Mucosa of descending colon (tissue), 3 donors: ENCODE data around the gene OLFM4. TPM values are rescaled to one million over a fixed set of nuclear protein-coding genes. Genes with fewer than 3 reads are reported as not detected.

Experiments
- ATAC-seq: fragments of 200-7000 bp; cut with Tn5 transposase; one replicate; pipeline ENCODE4 v1.9.1; 2020; ENCODE audit warnings: mild to moderate bottlenecking, moderate library complexity
- DNase-seq, 3 donors: peaks; one replicate each; pipeline ENCODE4 v3.0.0-alpha.2; 2020
- H3K36me3 ChIP-seq: fragments of 200-600 bp; one replicate; pipeline ENCODE4 v1.8.0; 2021; ENCODE audit warnings: low read depth, mild to moderate bottlenecking
- H3K4me1 ChIP-seq: fragments of 200-600 bp; one replicate; pipeline ENCODE4 v1.8.0; 2021; ENCODE audit warnings: low read depth, mild to moderate bottlenecking
- H3K4me3 ChIP-seq: fragments of 200-600 bp; one replicate; pipeline ENCODE4 v1.8.0; 2021; ENCODE audit warnings: mild to moderate bottlenecking
- H3K9me3 ChIP-seq: fragments of 200-600 bp; one replicate; pipeline ENCODE4 v1.8.0; 2021; ENCODE audit warnings: mild to moderate bottlenecking
- CTCF ChIP-seq: fragments of 200-600 bp; IDR thresholded peaks from one replicate; pipeline ENCODE4 v1.8.0; 2022; ENCODE audit warnings: antibody characterized with exemption, mild to moderate bottlenecking
- intact Hi-C, 2 donors: fragments of 100-400 bp; cut with DNase I in 1 of 2; cut with micrococcal nuclease in 1 of 2; formaldehyde crosslinking; loops; one replicate each; pipeline versions ENCODE4 v1.11.0 to v1.11.1; 2022; cut with DNase I, micrococcal nuclease
- total RNA-seq, 3 donors: library from RNA; stranded (reverse); fragmentation: NEBNext Ultra II Directional in 2 of 3; extraction: Animal tissue kit (Norgen Biotek cat#: 25700) in 2 of 3; gene quantifications; one replicate each; pipeline versions ENCODE4 v1.2.1 to v1.2.4, GENCODE V29; 2021 to 2023
- donor health status: DM: no; HTN: no; CAD: no; lungs with moderate emphysema.
- donor health status: DM: no; HTN: no; CAD: no.
- donor health status: DM: no; HTN: yes; CAD: no.

OLFM4 gene
- total RNA-seq, 3 donors from 2014 or later, result 15.2 to 4,328 (median 91.8) TPM

- H3K9me3 ChIP-seq, result no peaks in the 10 kb centered on the region
- ATAC-seq, result peak; percentile 65
- intact Hi-C loops, result no loop called here
- H3K4me1 ChIP-seq, result no peaks in the 10 kb centered on the region
- DNase-seq, result no peak
- H3K4me3 ChIP-seq, result no peak overlapping the region
- no peaks in the 10 kb centered on the region for H3K36me3 ChIP-seq
- TF ChIP-seq CTCF, result no peak
Observed at GRCh38 chr13:53028063-53028462, 550 bp upstream of the OLFM4 start.

GRCh38 chr13:53032849-53033248 is 4.2 kb downstream of the OLFM4 start:
- ATAC-seq (no peak), DNase-seq (no peak)
- Histone ChIP-seq H3K9me3 (no peaks in the 10 kb centered on the region), H3K36me3 (no peaks in the 10 kb centered on the region), H3K4me1 (no peaks in the 10 kb centered on the region), H3K4me3 (no peak overlapping the region)
- TF ChIP-seq CTCF, result no peak
- intact Hi-C loops, result no loop called here

- Histone ChIP-seq H3K36me3 (no peaks in the 10 kb centered on the region), H3K9me3 (no peaks in the 10 kb centered on the region), H3K4me3 (no peak overlapping the region), H3K4me1 (peaks cover 6% of the 10 kb centered on the region)
- no peak for TF ChIP-seq CTCF
- ATAC-seq, result no peak
- intact Hi-C loops, result no loop called here
- no peak for DNase-seq
Observed at GRCh38 chr13:53038993-53039392, 10.4 kb downstream of the OLFM4 start.

GRCh38 chr13:53041968-53042516 is 13.4 kb downstream of the OLFM4 start:
- intact Hi-C loops, result no loop called here
- no peak for TF ChIP-seq CTCF
- no peaks in the 10 kb centered on the region for H3K36me3 ChIP-seq
- peaks cover 6% of the 10 kb centered on the region for H3K4me1 ChIP-seq
- DNase-seq (no peak), ATAC-seq (no peak)
- no peak overlapping the region for H3K4me3 ChIP-seq
- H3K9me3 ChIP-seq, result no peaks in the 10 kb centered on the region

- DNase-seq, result no peak
- no peak for TF ChIP-seq CTCF
Observed at GRCh38 chr13:53042877-53043276, 14.3 kb downstream of the OLFM4 start.

GRCh38 chr13:53043398-53043797 is 14.8 kb downstream of the OLFM4 start:
- Histone ChIP-seq H3K36me3 (no peaks in the 10 kb centered on the region), H3K9me3 (no peaks in the 10 kb centered on the region), H3K4me1 (peaks cover 6% of the 10 kb centered on the region), H3K4me3 (no peak overlapping the region)
- no peak for TF ChIP-seq CTCF
- intact Hi-C loops, result no loop called here
- DNase-seq (no peak), ATAC-seq (no peak)

More at GRCh38 chr13:53042877-53043276, 14.3 kb downstream of the OLFM4 start:
- intact Hi-C loops, result no loop called here
- Histone ChIP-seq H3K4me3 (no peak overlapping the region), H3K4me1 (peaks cover 6% of the 10 kb centered on the region), H3K36me3 (no peaks in the 10 kb centered on the region), H3K9me3 (no peaks in the 10 kb centered on the region)
- ATAC-seq, result peak; percentile 32
